HCT116 (cell line): ENCODE results near the gene SYNPR. TPM values are rescaled to one million over a fixed set of nuclear protein-coding genes. Genes with fewer than 3 reads are reported as not detected.

Source experiments
- ATAC-seq: fragments of 200-7000 bp; cut with Tn5 transposase; 2 replicates; pipeline ENCODE4 v1.9.1; 2020; ENCODE audit warnings: mild to moderate bottlenecking, moderate library complexity
- BruUV-seq: library from RNA; stranded (reverse); fragments of 400-500 nt; replicated peaks from 2 replicates; lab custom pipeline; 2021; lab: Mats Ljungman, UMichigan
- CTCF ChIA-PET: fragments of 300-600 bp; sonication (Branson Sonifier 250); formaldehyde crosslinking; loops from one replicate; lab custom pipeline; 2021; ENCODE audit warnings: antibody characterized with exemption; lab: Charles Lee
- POLR2A ChIA-PET: fragments of 300-600, 350-600 bp; sonication (Branson Sonifier 250); formaldehyde crosslinking; loops from one replicate; lab custom pipeline; 2021; ENCODE audit warnings: antibody characterized with exemption; lab: Charles Lee
- RAD21 ChIA-PET, 2 experiments: fragments of 300-600 bp; sonication (Branson Sonifier 250); formaldehyde crosslinking; loops; one replicate each; lab custom pipeline; 2023; ENCODE audit warnings: low total read pairs in 2 of 2; ENCODE audit not compliant: uncharacterized antibody in 2 of 2, unreplicated experiment in 2 of 2, low non-redundant PET in 1 of 2; lab: Charles Lee
- DNase-seq: peaks from one replicate; pipeline ENCODE4 v3.0.0-alpha.2; 2010; ENCODE audit warnings: low read depth, low spot score
- H2AFZ ChIP-seq: fragments of 200-600 bp; shearing (Covaris generic), sonication (generic); 2 replicates; pipeline ENCODE4 v1.6.1; 2017; ENCODE audit warnings: low read depth, mixed run types, mixed read lengths, antibody characterized with exemption, low read length; ENCODE audit not compliant: poor library complexity, severe bottlenecking
- H3K27ac ChIP-seq: 2 replicates; pipeline ENCODE4 v1.5.1; 2012; ENCODE audit warnings: low read depth, low read length
- H3K27me3 ChIP-seq: fragments of 200-600 bp; sonication (generic); 2 replicates; pipeline ENCODE4 v1.6.1; 2016; ENCODE audit warnings: mixed run types, low read length, mixed read lengths; ENCODE audit not compliant: insufficient read depth
- H3K36me3 ChIP-seq, 2 experiments: fragments of 200-500 bp in 1 of 2; fragments of 200-600 bp in 1 of 2; sonication (Bioruptor generic) in 1 of 2; sonication (generic) in 1 of 2; 2 replicates each; pipeline versions ENCODE4 v1.5.1 to v1.6.1; 2014 to 2016; ENCODE audit warnings: low read length in 2 of 2, inconsistent platforms in 1 of 2, mixed read lengths in 1 of 2, mixed run types in 1 of 2; ENCODE audit not compliant: insufficient read depth in 2 of 2, control insufficient read depth in 1 of 2
- H3K4me1 ChIP-seq, 2 experiments: fragments of 200-600 bp in 1 of 2; sonication (generic) in 1 of 2; 2 replicates each; pipeline versions ENCODE4 v1.5.1 to v1.6.1; 2012 to 2017; ENCODE audit warnings: low read length in 2 of 2, inconsistent platforms in 1 of 2, mild to moderate bottlenecking in 1 of 2, mixed read lengths in 1 of 2, mixed run types in 1 of 2, moderate library complexity in 1 of 2; ENCODE audit not compliant: insufficient read depth in 2 of 2, control insufficient read depth in 1 of 2
- H3K4me2 ChIP-seq: fragments of 200-600 bp; sonication (generic); 2 replicates; pipeline ENCODE4 v1.6.1; 2017; ENCODE audit warnings: mixed run types, low read length, mixed read lengths
- H3K4me3 ChIP-seq, 2 experiments: fragments of 200-600 bp in 1 of 2; sonication (generic) in 1 of 2; replicated peaks in 1 of 2; 2 replicates each; pipeline ENCODE4 v1.5.1; 2011 to 2016; ENCODE audit warnings: low read length in 2 of 2, control low read depth in 1 of 2, low read depth in 1 of 2, mild to moderate bottlenecking in 1 of 2, mixed read lengths in 1 of 2, mixed run types in 1 of 2
- H3K79me2 ChIP-seq: fragments of 200-600 bp; sonication (generic); 2 replicates; pipeline ENCODE4 v1.6.1; 2017; ENCODE audit warnings: mild to moderate bottlenecking, mixed run types, low read length, moderate library complexity, mixed read lengths; ENCODE audit not compliant: insufficient read depth
- H3K9ac ChIP-seq: fragments of 200-600 bp; sonication (generic); 2 replicates; pipeline ENCODE4 v1.6.1; 2016; ENCODE audit warnings: low read length, mixed read lengths
- H3K9me2 ChIP-seq: fragments of 200-600 bp; sonication (generic), shearing (Covaris generic); 2 replicates; pipeline ENCODE4 v1.6.1; 2017; ENCODE audit warnings: mixed run types, mild to moderate bottlenecking, moderate library complexity; ENCODE audit not compliant: insufficient read depth
- H3K9me3 ChIP-seq, 2 experiments: fragments of 200-500 bp in 1 of 2; fragments of 200-600 bp in 1 of 2; sonication (Bioruptor generic) in 1 of 2; sonication (generic) in 1 of 2; 2 replicates each; pipeline ENCODE4 v1.6.1; 2014 to 2017; ENCODE audit warnings: low read length in 2 of 2, mixed read lengths in 2 of 2, inconsistent platforms in 1 of 2, low read depth in 1 of 2, mild to moderate bottlenecking in 1 of 2, mixed run types in 1 of 2, moderate library complexity in 1 of 2; ENCODE audit not compliant: control insufficient read depth in 1 of 2, insufficient read depth in 1 of 2
- H4K20me1 ChIP-seq: fragments of 200-600 bp; sonication (generic), shearing (Covaris generic); 2 replicates; pipeline ENCODE4 v1.6.1; 2017; ENCODE audit warnings: mixed run types, mild to moderate bottlenecking, moderate library complexity; ENCODE audit not compliant: insufficient read depth
- CBX3 ChIP-seq: IDR thresholded peaks from 2 replicates; pipeline ENCODE4 v1.6.1; 2012; ENCODE audit warnings: low read depth
- CEBPB ChIP-seq: IDR thresholded peaks from 2 replicates; pipeline ENCODE4 v1.6.1; 2012; ENCODE audit warnings: low read depth
- EGR1 ChIP-seq: IDR thresholded peaks from 2 replicates; pipeline ENCODE4 v1.6.1; 2012; ENCODE audit warnings: low read depth
- ELF1 ChIP-seq: IDR thresholded peaks from 2 replicates; pipeline ENCODE4 v1.6.1; 2012; ENCODE audit warnings: low read depth, borderline replicate concordance
- EZH2 ChIP-seq: fragments of 200-600 bp; sonication (generic); IDR thresholded peaks from 2 replicates; pipeline ENCODE4 v1.6.1; 2017; ENCODE audit warnings: antibody characterized with exemption, mixed run types
- FOSL1 ChIP-seq: IDR thresholded peaks from 2 replicates; pipeline ENCODE4 v1.6.1; 2012; ENCODE audit warnings: low read depth
- JUND ChIP-seq: IDR thresholded peaks from 2 replicates; pipeline ENCODE4 v1.6.1; 2012
- POLR2A ChIP-seq: IDR thresholded peaks from 2 replicates; pipeline ENCODE4 v1.7.0; 2011; ENCODE audit warnings: borderline replicate concordance; ENCODE audit not compliant: insufficient read depth, insufficient read length; ENCODE audit errors: extremely low read depth
- RAD21 ChIP-seq: IDR thresholded peaks from 2 replicates; pipeline ENCODE4 v1.6.1; 2012; ENCODE audit warnings: low read depth, mild to moderate bottlenecking
- SIN3A ChIP-seq: IDR thresholded peaks from 2 replicates; pipeline ENCODE4 v1.6.1; 2012; ENCODE audit warnings: low read depth
- SRF ChIP-seq: IDR thresholded peaks from 2 replicates; pipeline ENCODE4 v1.6.1; 2012; ENCODE audit warnings: low read depth
- TCF7L2 ChIP-seq: IDR thresholded peaks from 2 replicates; pipeline ENCODE4 v1.7.0; 2011; ENCODE audit warnings: borderline replicate concordance, inconsistent platforms; ENCODE audit not compliant: insufficient read depth, insufficient read length; ENCODE audit errors: extremely low read depth
- YY1 ChIP-seq: IDR thresholded peaks from 2 replicates; pipeline ENCODE4 v1.6.1; 2011; ENCODE audit warnings: low read length, low read depth, moderate library complexity, mild to moderate bottlenecking; ENCODE audit not compliant: insufficient replicate concordance; ENCODE audit errors: extremely low read depth
- ZFX ChIP-seq: fragments of 450-650 bp; IDR thresholded peaks from 2 replicates; pipeline ENCODE4 v1.6.1; 2017
- ZNF274 ChIP-seq: fragments of 200-500 bp; sonication (Bioruptor generic); IDR thresholded peaks from 2 replicates; pipeline ENCODE4 v1.6.1; 2014; ENCODE audit warnings: mild to moderate bottlenecking, low read depth, low read length, inconsistent platforms
- intact Hi-C: fragments of 100-400 bp; cut with micrococcal nuclease; formaldehyde crosslinking; loops from 2 replicates; pipeline ENCODE4 v1.10.0; 2022
- total RNA-seq: library from RNA; stranded (reverse); gene quantifications from one replicate; pipeline ENCODE4 v1.2.1, GENCODE V29; 2021; ENCODE audit not compliant: unreplicated experiment
- TF ChIP-seq, protein P1 (sequence below): IDR thresholded peaks from 2 replicates; pipeline ENCODE4 v1.6.1; 2012
- TF ChIP-seq, protein P2 (sequence below), 3 experiments: fragments of 200-600 bp in 1 of 3; sonication (generic) in 1 of 3; IDR thresholded peaks in 2 of 3; conservative IDR thresholded peaks in 1 of 3; 2 replicates each; pipeline ENCODE4 v1.5.1; 2012 to 2017; ENCODE audit warnings: low read depth in 2 of 3, low read length in 2 of 3, antibody characterized with exemption in 1 of 3, borderline replicate concordance in 1 of 3, control low read depth in 1 of 3, mild to moderate bottlenecking in 1 of 3, mixed read lengths in 1 of 3, mixed run types in 1 of 3, moderate library complexity in 1 of 3; ENCODE audit not compliant: insufficient read depth in 1 of 3
- TF ChIP-seq, protein P3 (sequence below): IDR thresholded peaks from 2 replicates; pipeline ENCODE4 v1.6.1; 2012

The SYNPR gene
- total RNA-seq, 1 experiment from 2014 or later = not detected

DNA sequence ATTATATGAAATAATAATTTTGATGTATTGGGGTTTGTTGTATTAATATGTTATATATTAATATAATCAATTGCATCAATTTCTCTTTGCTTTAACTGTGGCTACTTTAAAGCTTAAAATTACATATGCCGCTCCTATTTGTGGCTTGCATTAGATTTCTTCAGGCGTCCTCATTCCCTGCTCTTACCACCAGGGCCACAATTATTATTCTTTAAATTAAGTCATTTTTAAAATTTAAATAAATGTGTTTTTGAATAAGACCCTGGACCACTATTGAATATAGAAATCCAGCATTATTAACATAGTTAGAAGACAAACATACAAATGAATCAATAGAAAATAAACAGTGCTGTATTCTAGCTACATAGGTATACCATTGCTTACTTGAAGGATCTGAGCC lies 318.9 kb downstream of the SYNPR start (continued):
- TF ChIP-seq ZFX = no peak
- TF ChIP-seq, protein P1, sequence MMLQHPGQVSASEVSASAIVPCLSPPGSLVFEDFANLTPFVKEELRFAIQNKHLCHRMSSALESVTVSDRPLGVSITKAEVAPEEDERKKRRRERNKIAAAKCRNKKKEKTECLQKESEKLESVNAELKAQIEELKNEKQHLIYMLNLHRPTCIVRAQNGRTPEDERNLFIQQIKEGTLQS = no peak
- no peak for TF ChIP-seq CEBPB
- no peak for TF ChIP-seq ELF1
- no peak for TF ChIP-seq EGR1
- TF ChIP-seq JUND = no peak
- no peak for TF ChIP-seq SRF

DNA sequence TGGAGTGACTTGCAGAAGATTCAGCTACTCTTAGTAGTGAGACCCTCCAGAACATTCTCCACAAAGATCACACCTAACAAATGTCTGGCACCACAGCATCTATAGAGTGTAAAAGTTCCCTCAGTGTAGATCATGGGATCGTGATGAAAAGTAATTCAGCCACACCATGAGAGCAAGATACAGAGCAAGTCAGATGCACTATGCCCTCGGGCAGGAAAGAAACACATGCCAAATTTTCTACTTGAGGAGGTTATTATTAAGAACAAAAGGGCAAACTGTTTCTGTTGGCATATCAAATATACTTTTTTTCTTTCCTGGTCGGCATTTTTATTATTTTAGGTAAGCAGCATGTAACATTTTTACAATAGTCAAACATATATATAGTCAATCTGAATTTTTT lies 329.6 kb downstream of the SYNPR start:
- H2AFZ ChIP-seq = no peak overlapping the region
- no peaks in the 10 kb centered on the region for H3K9me3 ChIP-seq
- no peaks in the 10 kb centered on the region for H3K9me2 ChIP-seq
- no peaks in the 10 kb centered on the region for H3K79me2 ChIP-seq
- POLR2A ChIA-PET = no interaction called here
- no peaks in the 10 kb centered on the region for H4K20me1 ChIP-seq
- intact Hi-C loops = no loop called here
- CTCF ChIA-PET = no interaction called here
- peaks cover 11% of the 10 kb centered on the region for H3K27me3 ChIP-seq
- no peak overlapping the region for H3K9ac ChIP-seq
- no peaks in the 10 kb centered on the region for H3K4me1 ChIP-seq
- TF ChIP-seq YY1 (no peak), FOSL1 (no peak), ELF1 (no peak), SIN3A (no peak), POLR2A (no peak), EGR1 (no peak), EZH2 (no peak), RAD21 (no peak), CBX3 (no peak), ZNF274 (no peak), ZFX (no peak), TCF7L2 (no peak), JUND (no peak)
- TF ChIP-seq, protein P1 = no peak
- TF ChIP-seq, protein P2, sequence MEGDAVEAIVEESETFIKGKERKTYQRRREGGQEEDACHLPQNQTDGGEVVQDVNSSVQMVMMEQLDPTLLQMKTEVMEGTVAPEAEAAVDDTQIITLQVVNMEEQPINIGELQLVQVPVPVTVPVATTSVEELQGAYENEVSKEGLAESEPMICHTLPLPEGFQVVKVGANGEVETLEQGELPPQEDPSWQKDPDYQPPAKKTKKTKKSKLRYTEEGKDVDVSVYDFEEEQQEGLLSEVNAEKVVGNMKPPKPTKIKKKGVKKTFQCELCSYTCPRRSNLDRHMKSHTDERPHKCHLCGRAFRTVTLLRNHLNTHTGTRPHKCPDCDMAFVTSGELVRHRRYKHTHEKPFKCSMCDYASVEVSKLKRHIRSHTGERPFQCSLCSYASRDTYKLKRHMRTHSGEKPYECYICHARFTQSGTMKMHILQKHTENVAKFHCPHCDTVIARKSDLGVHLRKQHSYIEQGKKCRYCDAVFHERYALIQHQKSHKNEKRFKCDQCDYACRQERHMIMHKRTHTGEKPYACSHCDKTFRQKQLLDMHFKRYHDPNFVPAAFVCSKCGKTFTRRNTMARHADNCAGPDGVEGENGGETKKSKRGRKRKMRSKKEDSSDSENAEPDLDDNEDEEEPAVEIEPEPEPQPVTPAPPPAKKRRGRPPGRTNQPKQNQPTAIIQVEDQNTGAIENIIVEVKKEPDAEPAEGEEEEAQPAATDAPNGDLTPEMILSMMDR (IDR thresholded peaks at IDR 0.05 in 2 of 3, conservative IDR thresholded peaks at IDR 0.05 in 1 of 3; ENCODE audit: borderline replicate concordance in 1 of 3, insufficient read depth in 1 of 3, low read depth in 2 of 3, low read length in 2 of 3) = no peak
- TF ChIP-seq, protein P3, sequence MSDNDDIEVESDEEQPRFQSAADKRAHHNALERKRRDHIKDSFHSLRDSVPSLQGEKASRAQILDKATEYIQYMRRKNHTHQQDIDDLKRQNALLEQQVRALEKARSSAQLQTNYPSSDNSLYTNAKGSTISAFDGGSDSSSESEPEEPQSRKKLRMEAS = no peak
- no TSS peak for BruUV-seq
- no peak for DNase-seq
- RAD21 ChIA-PET = no interaction called here
- no peak for ATAC-seq
- H3K36me3 ChIP-seq = no peaks in the 10 kb centered on the region
- H3K4me2 ChIP-seq = no peak overlapping the region
- H3K27ac ChIP-seq = no peak overlapping the region
- no peak overlapping the region for H3K4me3 ChIP-seq
